Thoracic aorta (tissue), 2 donors: ENCODE data around the gene GPC1. TPM values are rescaled to one million over a fixed set of nuclear protein-coding genes. Genes with fewer than 3 reads are reported as not detected.

Source experiments
- ATAC-seq: fragments of 150-250 bp; one replicate; pipeline ENCODE4 v1.8.0; 2017; ENCODE audit warnings: low read depth; ENCODE audit not compliant: insufficient number of reproducible peaks, low FRiP score
- DNase-seq: peaks from one replicate; pipeline ENCODE4 v3.0.0-alpha.2; 2020; ENCODE audit warnings: low spot score
- H3K27ac ChIP-seq, 2 donors: fragments of 200-600 bp; sonication (generic); 1 replicate in 1 of 2; 2 replicates in 1 of 2; pipeline ENCODE4 v1.5.1; 2016; ENCODE audit warnings: mild to moderate bottlenecking in 2 of 2, moderate library complexity in 2 of 2
- H3K27me3 ChIP-seq: fragments of 200-600 bp; sonication (generic); replicated peaks from 2 replicates; pipeline ENCODE4 v1.6.0; 2016; ENCODE audit warnings: mild to moderate bottlenecking; ENCODE audit not compliant: insufficient read depth
- H3K36me3 ChIP-seq: fragments of 200-600 bp; sonication (generic); one replicate; pipeline ENCODE4 v1.5.1; 2016
- H3K4me1 ChIP-seq, 2 donors: fragments of 200-600 bp; sonication (generic); 1 replicate in 1 of 2; 2 replicates in 1 of 2; pipeline versions ENCODE4 v1.5.1 to v1.6.0; 2016; ENCODE audit warnings: low read depth in 2 of 2, mild to moderate bottlenecking in 1 of 2; ENCODE audit not compliant: control insufficient read depth in 1 of 2
- H3K4me3 ChIP-seq: fragments of 200-600 bp; sonication (generic); 2 replicates; pipeline ENCODE4 v1.5.1; 2016; ENCODE audit warnings: mild to moderate bottlenecking
- H3K9me3 ChIP-seq: fragments of 200-600 bp; sonication (generic); 2 replicates; pipeline ENCODE4 v1.5.1; 2016
- CTCF ChIP-seq: fragments of 200-600 bp; sonication (generic); IDR thresholded peaks from one replicate; pipeline ENCODE4 v1.5.1; 2019; ENCODE audit warnings: antibody characterized with exemption
- total RNA-seq, 2 donors: library from RNA; depleted of rRNA; stranded (reverse); fragments of >200 nt; gene quantifications; one replicate each; pipeline versions ENCODE4 v1.1.0 to v1.2.3, GENCODE V29; 2016

Gene GPC1
- total RNA-seq, 2 donors from 2014 or later = 94.2 to 162 TPM

DNA sequence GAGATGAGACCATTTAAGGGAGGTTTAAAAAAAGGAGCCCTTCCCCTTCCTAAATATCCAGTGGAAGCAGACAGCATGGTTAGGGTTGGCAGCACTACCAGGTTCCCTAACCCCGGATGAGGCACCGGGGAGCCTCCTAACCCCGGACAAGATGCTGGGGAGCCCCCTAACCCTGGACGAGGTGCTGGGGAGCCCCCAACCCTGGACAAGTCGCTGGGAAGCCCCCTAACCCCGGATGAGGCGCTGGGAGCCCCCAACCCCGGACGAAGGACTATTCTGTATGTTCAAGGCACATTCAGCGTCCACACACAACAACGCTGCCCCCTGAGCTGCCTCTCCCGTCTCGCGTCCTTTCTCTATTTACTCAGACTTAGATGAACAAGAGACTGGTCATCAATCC lies 70.4 kb downstream of the GPC1 start:
- H3K4me3 ChIP-seq = no peak overlapping the region
- H3K36me3 ChIP-seq = no peaks in the 10 kb centered on the region
- DNase-seq = no peak
- H3K9me3 ChIP-seq = no peaks in the 10 kb centered on the region
- TF ChIP-seq CTCF = no peak
- H3K27ac ChIP-seq = no peak overlapping the region
- H3K27me3 ChIP-seq = no peaks in the 10 kb centered on the region
- no peak for ATAC-seq
- no peaks in the 10 kb centered on the region for H3K4me1 ChIP-seq

GRCh38 chr2:240506406-240507059 lies 71.1 kb downstream of the GPC1 start:
- TF ChIP-seq CTCF = no peak

GRCh38 chr2:240507060-240507777 lies 71.8 kb downstream of the GPC1 start:
- ATAC-seq (no peak), DNase-seq (no peak)
- TF ChIP-seq CTCF = no peak
- Histone ChIP-seq H3K36me3 (peaks cover 6% of the 10 kb centered on the region), H3K4me3 (no peak overlapping the region), H3K27ac (no peak overlapping the region), H3K9me3 (no peaks in the 10 kb centered on the region), H3K4me1 (no peaks in the 10 kb centered on the region), H3K27me3 (no peaks in the 10 kb centered on the region)

More at GRCh38 chr2:240506406-240507059, 71.1 kb downstream of the GPC1 start:
- no peak overlapping the region for H3K27ac ChIP-seq
- H3K36me3 ChIP-seq = no peaks in the 10 kb centered on the region
- no peaks in the 10 kb centered on the region for H3K4me1 ChIP-seq
- DNase-seq (no peak), ATAC-seq (no peak)
- no peaks in the 10 kb centered on the region for H3K27me3 ChIP-seq
- no peak overlapping the region for H3K4me3 ChIP-seq
- H3K9me3 ChIP-seq = no peaks in the 10 kb centered on the region

GRCh38 chr2:240507778-240508251 lies 72.4 kb downstream of the GPC1 start:
- H3K27ac ChIP-seq = no peak overlapping the region
- no peak for DNase-seq
- no peak overlapping the region for H3K4me3 ChIP-seq
- no peaks in the 10 kb centered on the region for H3K27me3 ChIP-seq
- peaks cover 7% of the 10 kb centered on the region for H3K36me3 ChIP-seq
- no peaks in the 10 kb centered on the region for H3K9me3 ChIP-seq
- H3K4me1 ChIP-seq = no peaks in the 10 kb centered on the region
- ATAC-seq = no peak
- no peak for TF ChIP-seq CTCF

GRCh38 chr2:240508832-240509545 lies 73.5 kb downstream of the GPC1 start:
- DNase-seq = no peak
- no peak for TF ChIP-seq CTCF

More at GRCh38 chr2:240508832-240509545, 73.5 kb downstream of the GPC1 start:
- Histone ChIP-seq H3K27me3 (no peaks in the 10 kb centered on the region), H3K4me1 (no peaks in the 10 kb centered on the region), H3K36me3 (peaks cover 7% of the 10 kb centered on the region), H3K4me3 (no peak overlapping the region), H3K9me3 (no peaks in the 10 kb centered on the region), H3K27ac (no peak overlapping the region)
- ATAC-seq = no peak
